ENCODE results near the gene FTCD. TPM values are rescaled to one million over a fixed set of nuclear protein-coding genes. Genes with fewer than 3 reads are reported as not detected.
A peak's percentile ranks its signal among the peaks of the same experiment; 100 is the strongest.

FTCD gene
- total and polyA plus RNA-seq, 8 donors: 0.25 to 6.7 (median 1.3) TPM; not detected in 3

GRCh38 chr21:46122237-46122671 lies 33.1 kb downstream of the FTCD start:
- intact Hi-C loops (cut with DNase I; ENCODE audit: low total_unique reads): loop anchor here (10.0 kb wide), 1 partner anchor 127 kb away; no protein-coding TSS in a partner anchor
- TF ChIP-seq POLR2A (IDR thresholded peaks at IDR 0.05): no peak
- no peak for TF ChIP-seq POLR2AphosphoS5 (IDR thresholded peaks at IDR 0.05)
- TF ChIP-seq EP300 (IDR thresholded peaks at IDR 0.05): no peak
- H3K36me3 ChIP-seq: peaks cover 65 to 99% (median 90%) of the 10 kb centered on the region in 4 donors
- H3K4me1 ChIP-seq: no peaks in the 10 kb centered on the region
- DNase-seq: peak in 1 of 2 donors; percentile 24
- peak overlapping the region in 3 of 5 donors; percentile 4 to 29 (median 7) for H3K27ac ChIP-seq
- no peak overlapping the region for H3K4me3 ChIP-seq
- no peaks in the 10 kb centered on the region for H3K9me3 ChIP-seq
- no peaks in the 10 kb centered on the region for H3K27me3 ChIP-seq
- 54 to 63% (median 60%) methylated on average over 11 to 12 of the region's 12 CpGs for WGBS, 5 donors

- peak overlapping the region in 1 of 5 donors; percentile 29 for H3K27ac ChIP-seq
These were observed 33.8 kb downstream of the FTCD start for GRCh38 chr21:46121286-46122221.

GRCh38 chr21:46120301-46121285 lies 34.8 kb downstream of the FTCD start:
- H3K27me3 ChIP-seq: no peaks in the 10 kb centered on the region
- TF ChIP-seq CTCF (IDR thresholded peaks at IDR 0.05): no peak
- TF ChIP-seq POLR2AphosphoS5 (IDR thresholded peaks at IDR 0.05): no peak
- no peak for TF ChIP-seq POLR2A (IDR thresholded peaks at IDR 0.05)
- no peak for TF ChIP-seq EP300 (IDR thresholded peaks at IDR 0.05)
- WGBS, 5 donors: 79 to 93% (median 84%) methylated on average over 13 to 26 of the region's 26 CpGs
- no peak for DNase-seq
- no peaks in the 10 kb centered on the region for H3K4me1 ChIP-seq
- H3K36me3 ChIP-seq: peaks cover 80 to 99% (median 90%) of the 10 kb centered on the region in 4 donors
- no peak overlapping the region for H3K4me3 ChIP-seq
- H3K9me3 ChIP-seq: no peaks in the 10 kb centered on the region
- H3K27ac ChIP-seq: peak overlapping the region in 1 of 5 donors; percentile 24
- intact Hi-C loops (cut with DNase I; ENCODE audit: low total_unique reads): loop anchor here (10.0 kb wide), 1 partner anchor 126 kb away; no protein-coding TSS in a partner anchor

More at GRCh38 chr21:46121286-46122221, 33.8 kb downstream of the FTCD start:
- WGBS, 5 donors: 83 to 87% (median 86%) methylated on average over 14 to 29 of the region's 29 CpGs
- DNase-seq: peak in 1 of 2 donors; percentile 19
- intact Hi-C loops (cut with DNase I; ENCODE audit: low total_unique reads): loop anchor here (10.0 kb wide), 1 partner anchor 127 kb away; no protein-coding TSS in a partner anchor
- Histone ChIP-seq H3K4me3 (no peak overlapping the region), H3K27me3 (no peaks in the 10 kb centered on the region), H3K36me3 (peaks cover 72 to 99% (median 90%) of the 10 kb centered on the region in 4 donors), H3K9me3 (no peaks in the 10 kb centered on the region), H3K4me1 (no peaks in the 10 kb centered on the region)
- TF ChIP-seq POLR2A (IDR thresholded peaks at IDR 0.05) (no peak), POLR2AphosphoS5 (IDR thresholded peaks at IDR 0.05) (no peak), CTCF (IDR thresholded peaks at IDR 0.05) (no peak), EP300 (IDR thresholded peaks at IDR 0.05) (no peak)

- intact Hi-C loops (cut with DNase I; ENCODE audit: low total_unique reads): loop anchor here (10.0 kb wide), 1 partner anchor 125 kb away; no protein-coding TSS in a partner anchor
- no peaks in the 10 kb centered on the region for H3K4me1 ChIP-seq
- no peak overlapping the region for H3K4me3 ChIP-seq
- DNase-seq: no peak
- H3K27me3 ChIP-seq: no peaks in the 10 kb centered on the region
- TF ChIP-seq CTCF (IDR thresholded peaks at IDR 0.05) (no peak), EP300 (IDR thresholded peaks at IDR 0.05) (no peak), POLR2AphosphoS5 (IDR thresholded peaks at IDR 0.05) (no peak), POLR2A (IDR thresholded peaks at IDR 0.05) (no peak)
- H3K36me3 ChIP-seq: peaks cover 77 to 99% (median 91%) of the 10 kb centered on the region in 4 donors
- H3K9me3 ChIP-seq: peaks cover 0 to 6% (median 2%) of the 10 kb centered on the region in 4 donors
- H3K27ac ChIP-seq: peak overlapping the region in 1 of 5 donors; percentile 9
- 75 to 83% (median 80%) methylated on average over 8 to 14 of the region's 14 CpGs for WGBS, 5 donors
These were observed 35.6 kb downstream of the FTCD start for GRCh38 chr21:46119637-46120271.
